GM21737 (cell line): ENCODE results near the gene FLNB.
"Not testable (repeated sequence)": the region's sequence is repeated elsewhere in the genome, so short reads cannot be mapped to it uniquely, and the experiment has no call there.

Source experiments
- ATAC-seq: cut with Tn5 transposase; IDR thresholded peaks from one replicate; pipeline ENCODE4 v1.9.1; 2021; ENCODE audit warnings: mild to moderate bottlenecking, moderate library complexity; ENCODE audit not compliant: unreplicated experiment

The FLNB gene

DNA sequence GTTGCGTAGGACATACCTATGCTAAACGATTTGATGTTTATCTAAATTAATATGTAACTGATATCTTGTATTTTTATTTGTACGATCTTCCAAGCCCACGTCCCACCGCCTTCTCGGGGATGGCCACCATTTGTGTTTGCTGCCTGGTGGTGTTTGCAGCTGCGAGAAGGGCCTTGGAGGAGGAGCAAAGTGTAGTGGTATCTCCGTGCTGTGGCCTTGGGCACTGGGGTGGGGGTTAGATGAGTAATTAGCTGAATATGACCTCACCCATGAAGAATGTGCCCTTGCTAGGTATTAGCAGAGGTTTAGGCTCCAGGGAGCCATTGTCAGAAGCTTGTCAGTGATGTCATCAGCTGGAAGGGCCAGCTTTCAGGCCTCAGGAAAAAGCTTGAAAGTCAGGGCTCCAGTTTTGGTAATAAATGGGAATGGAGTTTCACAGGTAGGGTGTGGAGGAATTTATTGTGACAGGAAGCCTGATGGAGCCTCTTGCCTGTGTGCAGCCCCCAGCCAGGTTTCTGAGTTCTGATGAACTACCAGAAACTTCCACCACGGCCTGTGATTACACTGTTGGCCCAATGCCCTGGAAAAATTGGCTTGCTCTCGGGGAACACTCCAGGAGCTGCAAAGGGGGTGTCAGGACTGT is 41.0 kb downstream of the FLNB start:
- ATAC-seq = no peak

DNA sequence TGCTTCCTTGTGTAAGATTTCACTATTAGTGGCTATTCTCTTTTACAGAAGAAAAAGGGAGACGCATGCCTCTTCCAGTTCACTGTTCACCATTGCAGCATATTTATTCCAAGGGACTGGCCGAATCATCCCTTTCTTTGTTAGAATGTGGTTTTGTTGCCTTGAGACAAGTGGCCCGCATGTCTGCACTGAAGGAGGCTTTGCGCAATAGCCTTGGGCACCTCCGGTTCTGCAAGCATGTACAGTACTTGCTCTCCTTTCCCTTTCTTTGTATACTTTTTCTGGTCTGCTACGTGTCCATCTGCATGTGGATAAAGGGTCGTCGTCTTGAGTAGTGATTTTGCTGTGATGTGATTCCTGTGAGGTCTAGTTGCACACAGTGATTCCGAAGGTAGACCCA is 43.0 kb downstream of the FLNB start:
- no peak for ATAC-seq

- ATAC-seq = not testable (repeated sequence)
Measured at GRCh38 chr3:58051658-58052261, 43.5 kb downstream of the FLNB start.

GRCh38 chr3:58052373-58053273 is 44.4 kb downstream of the FLNB start:
- ATAC-seq = no peak

- no peak for ATAC-seq
Measured at GRCh38 chr3:58054652-58055051, 46.4 kb downstream of the FLNB start.

- ATAC-seq = no peak
Measured at GRCh38 chr3:58055314-58055713, 47.1 kb downstream of the FLNB start.

GRCh38 chr3:58055891-58056290 is 47.7 kb downstream of the FLNB start:
- ATAC-seq = not testable (repeated sequence)

DNA sequence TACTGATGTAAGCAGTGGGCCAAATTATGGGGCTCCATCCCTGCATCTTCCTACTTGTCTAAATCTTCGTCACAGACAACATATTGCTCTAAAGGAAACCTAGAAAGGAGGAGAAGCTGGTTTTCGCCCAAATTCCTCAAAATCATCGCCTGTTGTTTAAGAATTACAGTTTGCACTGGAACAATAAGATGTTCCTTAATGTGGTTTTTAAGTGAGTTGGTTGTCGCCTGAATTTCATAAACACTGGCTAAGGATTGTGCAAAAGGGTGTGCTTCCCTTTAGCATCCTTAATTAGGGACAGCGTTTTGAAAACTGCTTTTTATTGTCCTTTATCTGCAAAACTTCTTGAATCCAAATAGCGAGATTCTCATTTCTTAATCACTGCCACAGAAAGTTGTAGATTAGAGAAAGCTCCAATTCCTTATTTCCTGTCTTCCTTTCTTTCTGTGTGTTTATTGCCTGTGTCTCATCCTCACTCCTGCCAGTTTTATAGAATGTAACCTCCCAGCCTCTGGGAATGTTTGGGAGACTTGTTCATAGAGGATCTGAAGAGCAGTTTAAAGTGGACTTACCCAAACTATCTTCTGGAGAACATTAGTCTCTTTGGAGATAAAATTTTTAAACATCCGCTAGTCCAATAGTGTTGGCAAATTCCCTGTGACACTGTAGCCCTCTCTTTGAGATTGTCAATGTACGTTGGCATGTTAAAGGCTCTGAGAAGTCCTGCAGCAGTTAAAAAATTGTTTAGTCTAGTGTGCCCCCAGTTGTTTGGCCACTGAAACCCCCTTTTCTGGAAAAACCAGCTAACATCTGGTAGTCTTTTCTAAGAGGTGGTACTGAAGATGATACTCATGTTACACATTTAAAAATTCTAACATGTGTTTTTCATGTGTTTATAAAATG is 50.4 kb downstream of the FLNB start:
- ATAC-seq = no peak

GRCh38 chr3:58059349-58060321 is 51.4 kb downstream of the FLNB start:
- ATAC-seq = no peak

DNA sequence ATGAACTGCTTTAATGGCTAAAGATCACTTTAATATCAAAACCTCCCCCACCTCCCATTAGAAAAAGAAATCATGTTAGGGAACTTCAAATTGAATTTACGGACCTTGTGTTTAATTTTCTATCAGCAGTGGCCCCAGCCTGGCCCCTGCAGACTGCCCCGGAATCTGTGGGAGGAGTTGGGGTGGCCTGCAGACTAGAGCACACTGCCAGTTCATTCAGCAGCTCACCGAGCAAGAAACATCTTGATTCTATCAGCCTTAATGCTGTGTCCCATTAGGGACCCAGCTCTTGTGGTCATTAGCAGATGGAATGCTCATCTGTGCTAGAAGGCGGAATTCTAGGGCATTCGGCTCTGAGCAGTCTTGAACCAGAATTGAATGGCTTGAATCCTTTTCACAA is 54.2 kb downstream of the FLNB start:
- ATAC-seq = no peak

DNA sequence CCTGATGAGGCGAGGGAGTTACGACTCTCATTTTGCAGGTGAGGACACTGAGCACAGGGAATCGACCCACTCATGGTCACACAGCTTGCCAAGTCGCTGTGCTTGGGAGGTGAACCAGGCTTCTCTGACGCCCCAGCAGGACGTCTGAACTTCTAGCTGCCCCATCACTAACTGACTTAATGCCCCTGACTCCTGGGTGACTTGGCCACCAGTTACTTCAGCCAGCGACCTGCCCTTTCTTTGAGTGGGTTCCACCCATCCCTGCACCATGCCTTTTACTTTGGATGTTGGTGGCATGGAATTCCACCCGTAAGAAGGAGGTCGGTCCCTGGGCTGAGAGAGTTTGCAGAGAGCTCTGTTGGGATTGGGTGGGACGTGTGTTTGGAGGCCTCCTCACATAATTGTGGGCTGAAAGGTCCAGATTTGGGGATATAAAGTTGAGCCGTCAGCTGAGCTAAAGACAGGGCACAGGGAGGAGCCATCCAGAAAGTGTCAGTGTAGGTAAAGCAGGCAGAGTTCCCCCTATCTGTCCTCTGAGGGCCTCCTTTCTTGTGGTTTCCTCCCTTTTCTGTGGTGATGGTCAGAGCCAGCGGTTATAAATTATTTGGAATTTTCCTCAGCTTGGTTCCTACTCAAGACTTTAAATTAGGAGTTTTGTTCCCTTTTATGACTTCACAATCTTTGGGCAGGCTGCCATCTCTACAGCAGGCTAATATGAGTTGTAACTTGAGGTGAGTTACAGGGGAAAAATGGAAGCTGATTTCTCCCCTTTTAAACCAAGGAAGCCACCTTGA is 55.0 kb downstream of the FLNB start:
- ATAC-seq = no peak

DNA sequence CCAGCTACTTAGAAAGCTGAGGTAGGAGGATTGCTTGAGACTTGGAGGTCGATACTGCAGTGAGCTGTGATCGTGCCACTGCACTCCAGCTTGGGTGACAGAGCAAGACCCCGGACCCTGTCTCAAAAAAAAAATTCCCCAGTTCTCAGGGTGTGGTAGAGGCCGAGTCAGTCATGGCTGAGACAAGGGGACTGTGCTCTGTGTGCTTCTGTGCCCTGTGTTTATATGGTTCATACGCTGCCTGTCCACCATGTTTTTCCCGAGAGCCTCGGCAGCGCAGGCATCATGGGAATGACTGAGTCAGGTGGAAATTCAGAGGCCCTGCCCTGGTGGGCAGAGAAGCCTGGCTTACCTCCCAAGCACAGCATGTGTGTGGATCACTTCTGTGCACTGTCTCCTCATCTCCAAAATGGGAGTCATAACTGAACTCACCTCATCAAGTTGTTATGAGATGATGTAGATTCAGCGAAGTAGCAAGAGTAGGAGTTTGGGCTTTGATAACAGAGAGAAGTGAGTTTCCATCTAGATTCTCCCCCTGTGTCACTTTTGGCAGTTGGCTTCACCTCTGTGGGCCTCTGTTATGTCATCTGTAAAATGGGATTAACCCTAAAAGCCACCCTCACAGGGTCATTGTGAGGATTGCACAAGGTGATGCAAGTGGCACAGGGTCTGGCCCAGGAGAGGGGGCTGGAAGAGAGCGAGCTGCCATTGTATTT is 56.9 kb downstream of the FLNB start:
- ATAC-seq = no peak

GRCh38 chr3:58065700-58066167 is 57.5 kb downstream of the FLNB start:
- ATAC-seq = no peak

- ATAC-seq = no peak
Measured at GRCh38 chr3:58066842-58067241, 58.6 kb downstream of the FLNB start.

GRCh38 chr3:58068122-58068809 is 60.0 kb downstream of the FLNB start:
- ATAC-seq = no peak

DNA sequence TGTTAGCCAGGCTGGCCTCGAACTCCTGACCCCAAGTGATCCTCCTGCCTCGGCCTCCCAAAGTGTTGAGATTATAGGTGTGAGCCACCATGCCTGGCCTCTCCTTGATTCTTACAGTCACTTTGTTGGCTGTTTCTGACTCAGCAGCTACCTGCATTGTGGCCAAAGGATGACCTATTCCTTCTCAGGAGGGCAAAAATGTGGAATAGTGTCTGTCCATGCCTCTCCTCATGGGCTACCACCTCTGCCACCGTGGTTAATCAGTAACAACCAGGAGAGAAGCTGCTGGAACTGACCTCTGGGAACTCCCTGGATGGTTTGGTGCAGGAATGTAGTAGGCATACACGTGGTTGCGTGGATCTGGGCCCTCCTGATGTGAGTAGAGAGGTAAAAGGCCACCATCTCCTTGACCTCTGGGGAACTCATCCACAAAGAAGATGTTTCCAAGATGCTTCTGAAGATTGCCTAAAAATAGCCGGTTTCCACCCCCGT is 63.3 kb downstream of the FLNB start:
- ATAC-seq = no peak

DNA sequence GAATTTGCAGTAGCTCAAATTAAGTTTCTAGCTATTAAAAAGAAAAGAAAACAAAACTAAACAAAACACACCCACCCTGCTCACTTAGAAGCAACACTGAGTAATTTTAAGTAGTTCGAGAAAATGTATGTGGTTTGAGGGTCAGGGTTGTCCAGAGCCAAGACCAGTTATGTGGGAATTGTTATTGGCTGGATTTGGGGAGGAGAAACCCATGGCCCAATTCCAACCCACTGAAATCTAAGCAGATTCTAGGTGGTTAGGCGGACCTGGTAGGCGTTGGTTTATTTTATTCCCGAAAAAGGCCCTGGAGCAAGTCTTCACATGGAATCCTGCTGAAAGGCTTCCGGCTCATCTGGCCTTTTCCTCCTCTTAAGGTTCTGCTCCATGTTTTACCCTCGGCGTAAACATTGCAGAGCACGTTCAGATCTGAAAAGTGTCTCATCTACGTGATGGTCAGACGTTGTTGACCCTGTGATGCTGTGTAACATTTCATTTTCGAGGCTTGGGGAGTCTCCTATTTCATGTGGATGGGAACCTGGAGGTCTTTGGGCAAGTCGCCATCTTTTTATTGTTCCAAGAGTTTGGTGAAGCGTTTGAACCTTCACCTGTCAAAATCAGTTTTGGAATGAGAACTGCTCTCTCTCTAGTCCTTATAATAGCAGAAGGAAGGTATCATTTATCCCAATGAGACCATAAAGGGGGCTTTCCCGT is 64.0 kb downstream of the FLNB start:
- ATAC-seq = no peak
